Measurements from ENCODE around the gene RBM10.

Gene RBM10

DNA sequence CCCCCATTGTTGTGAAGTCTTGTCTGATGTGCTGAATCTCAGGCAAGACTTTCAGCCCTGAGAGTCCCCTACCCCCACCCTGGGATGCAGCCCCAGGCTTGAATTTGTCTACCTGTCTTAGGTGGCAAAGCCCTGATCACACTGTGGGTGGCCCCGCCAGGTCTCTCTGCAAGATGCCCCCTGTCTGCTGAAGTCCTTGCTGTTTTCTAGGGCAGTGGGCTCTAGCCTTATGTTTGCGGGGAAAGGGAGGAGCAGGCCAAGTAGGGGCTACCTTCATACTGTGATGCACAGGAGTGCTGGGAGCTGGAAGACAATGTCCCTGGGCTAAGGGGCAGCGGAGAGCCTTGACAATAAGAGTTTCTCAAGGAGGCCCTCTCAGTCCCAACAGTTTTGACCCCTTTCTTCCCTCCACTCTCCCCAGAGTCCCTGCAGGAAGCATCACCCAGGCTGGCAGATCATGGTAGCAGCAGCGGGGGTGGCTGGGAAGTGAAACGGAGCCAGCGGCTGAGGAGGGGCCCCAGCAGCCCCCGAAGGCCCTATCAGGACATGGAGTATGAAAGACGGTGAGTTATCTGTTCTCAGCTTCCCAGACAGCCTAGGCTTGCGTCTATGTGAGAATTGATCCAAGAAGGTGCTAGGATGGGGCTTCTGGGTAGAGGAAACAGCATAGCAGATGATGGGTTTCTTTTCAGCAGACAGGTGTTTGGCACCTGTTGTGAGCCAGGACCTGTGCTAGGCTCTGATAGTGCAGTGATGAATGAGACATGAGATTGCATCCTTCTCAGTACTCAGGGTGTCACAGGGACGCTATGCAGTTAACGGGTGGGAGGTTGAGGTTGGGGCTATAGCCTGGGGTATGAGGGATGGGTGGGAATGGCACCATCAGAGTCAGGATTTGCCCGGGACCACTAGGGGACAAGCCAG lies 2.2 kb downstream of the RBM10 start:
- in situ Hi-C loops (cut with HindIII; ENCODE audit: low sequenced_read_pairs) = no loop called here

DNA sequence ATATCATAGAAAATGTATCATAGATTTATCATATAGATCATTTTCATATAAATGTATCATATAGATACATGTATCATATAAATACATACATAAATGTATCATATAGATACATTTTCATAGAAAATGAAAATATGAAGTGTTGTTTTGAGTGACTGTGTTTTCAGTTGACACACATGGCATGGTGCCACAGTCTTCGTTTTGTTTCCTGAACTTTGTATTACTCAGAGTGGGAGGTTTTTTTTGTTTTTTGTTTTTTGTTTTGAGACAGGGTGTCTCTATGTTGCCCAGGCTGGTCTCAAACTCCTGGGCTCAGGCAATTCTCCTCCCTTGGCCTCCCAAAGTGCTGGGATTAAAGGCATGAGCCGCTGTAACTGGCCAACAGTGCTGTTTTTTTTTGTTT lies 3.9 kb downstream of the RBM10 start:
- in situ Hi-C loops (cut with HindIII; ENCODE audit: low sequenced_read_pairs) = no loop called here

DNA sequence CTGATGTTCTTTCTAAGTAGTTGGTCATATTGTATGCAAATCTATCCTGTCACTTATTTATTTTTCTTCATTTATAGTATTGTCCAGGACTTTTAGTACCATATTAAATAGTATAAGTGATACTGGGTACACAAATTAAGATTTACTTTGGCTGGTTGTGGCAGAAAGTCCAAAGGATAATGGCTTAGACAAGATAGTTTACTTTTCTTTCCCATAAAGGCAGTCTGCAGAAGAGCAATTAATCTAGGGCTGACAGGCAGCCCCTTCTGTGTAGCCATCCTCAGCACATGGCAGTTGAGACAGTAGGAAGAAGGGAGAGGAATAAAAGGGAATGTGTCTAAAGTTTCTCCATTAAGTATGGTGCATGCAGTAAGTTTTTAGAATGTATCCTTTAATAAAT lies 6.4 kb downstream of the RBM10 start:
- in situ Hi-C loops (cut with HindIII; ENCODE audit: low sequenced_read_pairs) = no loop called here

DNA sequence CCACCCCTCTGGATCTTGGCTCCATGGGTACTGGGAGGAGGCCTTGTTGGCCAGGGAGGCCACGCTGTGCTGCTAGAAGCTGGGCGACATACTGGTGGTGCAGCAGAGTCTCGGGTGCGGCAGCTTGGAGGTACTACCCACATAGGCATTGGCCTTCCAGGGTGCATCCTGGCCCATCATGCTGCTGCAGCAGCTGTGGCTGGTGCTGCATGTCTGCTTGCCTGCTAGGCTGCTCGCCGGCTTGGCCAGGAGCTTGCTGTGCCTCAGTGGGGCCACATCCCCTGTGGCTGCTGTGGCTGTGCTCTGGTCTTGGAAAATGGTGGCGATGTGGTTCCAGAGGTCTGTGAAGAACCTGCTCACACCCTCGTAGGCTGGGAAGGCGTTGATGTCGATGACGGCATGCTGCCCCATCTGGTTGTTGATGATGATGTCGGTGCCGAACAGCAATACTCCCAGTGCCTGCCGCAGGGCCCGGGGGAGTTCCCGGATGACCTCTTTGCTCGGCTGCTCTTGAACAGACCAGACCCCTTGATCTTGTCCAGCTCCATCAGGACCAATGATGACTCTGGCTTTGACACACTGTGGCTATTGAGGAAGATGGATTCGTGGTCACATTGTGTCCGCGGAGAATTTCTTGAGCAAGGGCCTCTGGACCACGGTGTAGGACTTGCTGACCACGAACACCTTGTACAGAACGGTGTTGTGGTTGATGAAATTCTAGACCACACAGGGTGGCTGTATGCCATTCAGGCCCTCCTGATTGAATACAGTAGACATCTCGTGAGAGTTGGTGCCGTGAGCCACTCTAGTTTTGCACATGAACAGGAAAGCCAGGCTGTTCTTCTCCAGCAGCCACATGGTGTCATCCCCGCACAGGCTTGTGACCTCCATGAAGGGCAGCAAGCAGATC lies 11.8 kb downstream of the RBM10 start:
- in situ Hi-C loops (cut with HindIII; ENCODE audit: low sequenced_read_pairs) = no loop called here

DNA sequence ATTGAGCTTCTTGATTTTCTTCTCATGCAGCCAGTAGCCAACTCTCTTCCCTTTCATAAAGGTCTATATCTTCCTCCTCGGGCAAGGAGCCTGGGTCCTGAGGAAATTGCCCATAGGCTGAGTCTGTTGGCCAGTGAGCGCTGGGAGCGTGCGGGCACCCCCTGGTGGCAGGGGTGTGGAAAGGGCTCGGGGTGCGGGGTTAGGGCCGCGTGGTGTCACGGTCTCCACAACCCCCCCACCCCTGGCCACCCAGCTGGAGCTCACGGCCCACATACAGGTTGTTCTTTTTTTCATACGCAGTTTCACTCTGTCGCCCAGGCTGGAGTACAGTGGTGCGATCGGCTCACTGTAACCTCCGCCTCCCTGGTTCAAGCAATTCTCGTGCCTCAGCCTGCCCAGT lies 13.1 kb downstream of the RBM10 start:
- in situ Hi-C loops (cut with HindIII; ENCODE audit: low sequenced_read_pairs) = no loop called here

DNA sequence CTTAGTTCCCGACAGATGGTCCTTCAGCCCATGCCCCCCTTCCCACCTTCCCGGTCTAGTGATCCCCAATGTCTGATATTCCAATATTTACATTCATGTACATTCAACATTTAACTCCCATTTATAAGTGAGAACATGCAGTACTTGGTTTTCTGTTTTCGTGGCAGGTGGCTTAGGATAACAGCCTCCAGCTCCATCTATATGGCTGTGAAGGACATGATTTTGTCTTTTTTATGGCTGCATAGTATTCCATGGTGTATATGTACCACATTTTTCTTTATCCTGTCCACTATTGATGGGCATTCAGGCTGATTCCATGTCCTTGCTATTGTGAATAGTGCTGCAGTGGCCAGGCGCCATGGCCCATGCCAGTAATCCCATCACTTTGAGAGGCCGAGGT lies 13.8 kb downstream of the RBM10 start:
- in situ Hi-C loops (cut with HindIII; ENCODE audit: low sequenced_read_pairs) = no loop called here

DNA sequence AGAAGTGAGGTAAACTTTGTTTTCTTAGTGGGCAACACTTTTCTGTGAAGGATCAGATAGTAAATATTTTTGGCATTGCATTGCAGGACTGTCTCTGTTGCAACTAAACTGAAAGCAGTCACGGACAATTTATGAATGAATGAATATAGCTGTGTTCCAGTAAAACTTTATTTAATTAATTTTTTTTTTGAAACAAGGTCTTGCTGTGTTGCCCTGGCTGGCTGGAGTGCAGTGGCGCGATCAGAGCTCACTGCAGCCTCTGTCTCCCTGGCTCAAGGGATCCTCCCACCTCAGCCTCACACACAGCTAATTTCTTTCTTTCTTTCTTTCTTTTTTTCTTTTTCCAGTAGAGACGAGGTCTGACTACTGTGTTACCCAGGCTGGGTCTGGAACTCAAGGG lies 15.8 kb downstream of the RBM10 start:
- in situ Hi-C loops (cut with HindIII; ENCODE audit: low sequenced_read_pairs) = no loop called here

DNA sequence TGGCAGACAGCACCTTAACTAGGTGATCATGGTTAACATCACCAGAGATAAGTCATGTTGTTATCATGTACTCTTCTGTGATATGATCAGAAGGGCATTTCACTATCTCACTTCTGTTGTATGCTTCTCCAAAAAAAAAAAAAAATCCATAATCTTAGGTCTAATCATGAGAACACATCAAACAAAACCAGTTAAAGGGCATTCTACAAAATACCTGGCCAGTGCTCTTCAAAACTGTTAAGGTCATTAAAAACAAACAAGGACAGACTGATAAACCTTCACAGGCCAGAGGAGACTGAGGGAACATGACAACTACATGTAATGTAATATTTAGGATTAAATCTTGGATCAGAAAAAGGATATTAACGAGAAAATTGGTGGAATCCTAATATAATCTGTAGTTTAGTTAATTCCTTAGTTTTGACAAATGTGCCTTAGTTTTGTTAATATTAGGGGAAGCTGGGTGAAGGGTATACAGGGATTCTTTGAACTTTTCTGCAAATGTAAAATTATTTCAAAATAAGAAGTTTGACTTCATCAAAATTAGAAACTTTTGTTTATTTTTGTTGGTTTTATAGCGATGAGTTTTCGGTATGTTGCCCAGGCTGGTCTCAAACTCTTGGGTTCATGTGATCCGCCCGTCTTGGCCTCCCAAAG lies 18.0 kb downstream of the RBM10 start:
- in situ Hi-C loops (cut with HindIII; ENCODE audit: low sequenced_read_pairs) = no loop called here

DNA sequence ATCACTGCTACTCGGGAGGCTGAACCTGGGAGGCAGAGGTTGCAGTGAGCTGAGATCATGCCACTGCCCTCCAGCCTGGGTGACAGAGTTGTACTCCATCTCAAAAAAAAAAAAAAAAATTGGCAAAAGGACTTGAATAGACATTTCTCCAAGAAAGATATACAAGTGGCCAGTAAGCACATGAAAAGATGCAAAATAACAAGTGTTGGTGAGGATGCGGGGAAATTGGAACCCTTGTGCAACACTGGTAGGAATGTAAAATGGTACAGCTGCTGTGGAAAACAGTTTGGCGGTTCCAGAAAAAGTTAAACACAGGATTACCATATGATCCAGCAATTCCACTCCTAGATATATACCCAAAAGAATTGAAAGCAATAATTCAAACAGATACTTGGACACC lies 19.4 kb downstream of the RBM10 start:
- in situ Hi-C loops (cut with HindIII; ENCODE audit: low sequenced_read_pairs) = no loop called here

DNA sequence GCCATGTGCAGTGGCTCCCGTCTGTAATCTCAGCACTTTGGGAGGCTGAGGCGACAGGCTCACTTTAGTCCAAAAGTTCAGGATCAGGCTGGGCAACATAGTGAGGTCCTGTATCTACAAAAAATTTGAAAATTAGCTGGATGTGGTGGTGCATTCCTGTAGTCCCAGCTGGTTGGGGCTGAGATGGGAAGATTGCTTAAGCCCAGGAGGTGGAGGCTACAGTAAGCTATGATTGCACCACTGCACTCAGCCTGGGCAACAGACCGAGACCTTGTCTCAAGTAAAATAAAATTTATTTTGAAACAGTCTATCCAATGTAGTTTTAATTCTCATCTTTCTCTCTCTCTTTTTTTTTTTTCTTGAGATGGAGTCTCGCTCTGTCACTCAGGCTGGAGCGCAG lies 21.1 kb downstream of the RBM10 start:
- in situ Hi-C loops (cut with HindIII; ENCODE audit: low sequenced_read_pairs) = no loop called here

DNA sequence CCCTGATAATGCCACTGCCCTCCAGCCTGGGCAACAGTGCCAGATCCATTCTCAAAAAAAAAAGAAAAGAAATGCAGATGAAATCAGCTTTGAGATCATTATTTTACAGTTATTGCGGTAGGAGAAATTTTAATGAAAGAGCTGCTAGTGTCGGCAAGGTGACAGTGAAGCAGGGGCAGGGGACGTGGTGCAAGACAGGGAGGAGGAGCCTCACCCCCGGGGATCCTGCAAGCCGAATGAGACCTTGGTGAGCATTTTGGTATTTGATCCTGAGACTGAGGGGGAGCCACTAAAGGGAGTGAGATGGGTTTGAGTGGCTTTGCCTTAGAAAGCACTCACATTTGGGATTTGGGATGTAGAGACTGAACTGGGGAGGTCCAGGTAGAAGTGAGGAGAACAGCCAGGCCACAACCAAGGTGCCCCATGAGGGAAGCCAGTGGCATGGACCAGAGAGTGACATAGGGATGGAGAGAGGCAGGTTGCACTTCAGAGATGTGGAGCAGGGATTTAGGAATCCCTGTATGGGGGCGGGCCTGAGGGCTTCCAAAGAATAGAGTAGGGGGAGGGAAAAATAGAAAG lies 23.6 kb downstream of the RBM10 start:
- in situ Hi-C loops (cut with HindIII; ENCODE audit: low sequenced_read_pairs) = no loop called here

DNA sequence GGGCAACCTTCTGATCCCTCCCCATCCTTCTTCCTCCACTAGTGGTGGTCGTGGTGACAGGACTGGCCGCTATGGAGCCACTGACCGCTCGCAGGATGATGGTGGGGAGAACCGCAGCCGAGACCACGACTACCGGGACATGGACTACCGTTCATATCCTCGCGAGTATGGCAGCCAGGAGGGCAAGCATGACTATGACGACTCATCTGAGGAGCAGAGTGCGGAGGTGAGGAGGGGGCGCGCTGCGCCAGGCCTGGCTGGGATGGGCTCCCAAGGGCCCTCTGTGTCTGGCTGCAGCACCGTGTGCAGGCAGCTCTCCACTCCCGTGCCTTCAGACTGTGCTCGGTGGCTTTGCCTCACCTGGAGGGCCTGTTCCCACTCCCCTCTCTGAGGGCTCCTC lies 24.3 kb downstream of the RBM10 start:
- in situ Hi-C loops (cut with HindIII; ENCODE audit: low sequenced_read_pairs) = no loop called here

DNA sequence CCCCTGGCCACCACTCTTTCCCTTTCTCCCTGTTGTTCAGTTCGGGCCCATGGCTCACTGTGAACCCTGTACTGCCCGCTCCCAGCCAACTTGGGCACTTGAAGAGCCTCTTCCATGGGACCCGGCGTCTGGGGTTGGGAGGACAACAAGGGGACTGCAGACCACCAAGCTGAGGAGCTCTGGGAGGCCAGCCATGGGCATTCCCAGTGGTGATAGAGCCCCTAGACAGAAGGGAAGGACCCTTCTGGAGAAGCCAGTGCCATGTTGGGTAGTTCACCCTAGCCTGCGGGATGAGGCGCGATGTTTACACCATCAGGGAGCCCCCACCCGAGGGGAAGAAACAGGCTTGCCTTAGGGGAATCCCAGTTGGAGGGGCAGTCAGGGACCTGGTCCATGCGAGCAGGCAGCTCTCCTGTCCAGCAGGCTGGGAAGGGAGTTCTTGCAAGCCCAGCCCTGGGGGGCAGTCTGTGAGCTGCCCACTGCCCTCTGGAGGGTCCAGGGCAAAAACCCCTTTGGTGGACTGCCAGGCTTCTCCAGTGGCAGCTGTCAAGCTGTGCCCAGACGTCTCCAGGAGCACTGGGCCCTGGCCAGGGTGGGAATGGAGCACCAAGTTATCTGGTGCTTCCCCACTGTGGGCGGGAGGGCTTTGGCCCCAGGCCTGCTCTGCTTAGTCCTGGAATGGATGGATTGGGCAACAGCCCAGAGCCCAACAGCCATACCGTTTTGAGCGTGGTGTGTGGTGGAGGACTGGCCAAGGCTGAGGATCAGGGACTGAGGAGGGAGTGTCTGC lies 24.9 kb downstream of the RBM10 start:
- in situ Hi-C loops (cut with HindIII; ENCODE audit: low sequenced_read_pairs) = no loop called here

DNA sequence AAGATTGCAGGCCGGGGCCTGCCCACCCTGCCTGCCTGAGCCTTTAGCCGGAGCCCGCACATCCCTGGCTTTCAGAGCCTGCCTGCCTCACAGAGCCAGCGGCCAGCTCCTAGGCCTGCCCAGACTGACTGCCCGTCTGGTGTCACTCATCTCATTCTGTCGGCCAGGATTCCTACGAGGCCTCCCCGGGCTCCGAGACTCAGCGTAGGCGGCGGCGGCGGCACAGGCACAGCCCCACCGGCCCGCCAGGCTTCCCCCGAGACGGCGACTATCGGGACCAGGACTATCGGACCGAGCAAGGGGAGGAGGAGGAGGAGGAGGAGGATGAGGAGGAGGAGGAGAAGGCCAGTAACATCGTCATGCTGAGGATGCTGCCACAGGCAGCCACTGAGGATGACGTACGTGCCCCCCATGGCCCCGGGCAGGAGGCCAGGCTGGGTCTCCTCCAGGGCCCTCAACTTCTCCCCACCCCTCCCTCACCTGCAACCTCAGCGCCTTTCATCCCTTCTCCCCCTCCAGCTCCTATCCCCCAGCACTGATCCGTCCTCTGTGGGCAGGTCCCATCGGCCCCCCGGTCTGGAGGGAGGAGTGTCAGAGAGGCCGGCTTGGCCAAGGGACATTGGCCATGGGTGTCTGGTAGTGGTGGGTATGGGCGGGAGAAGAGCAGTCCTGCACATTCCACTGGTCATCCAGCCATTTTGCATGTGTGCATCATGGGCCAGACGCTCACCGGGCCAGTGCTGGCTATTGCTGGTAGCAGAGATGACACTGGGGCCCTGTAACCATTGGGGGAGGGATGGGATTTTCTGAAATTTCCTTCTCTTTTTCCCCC lies 26.1 kb downstream of the RBM10 start:
- in situ Hi-C loops (cut with HindIII; ENCODE audit: low sequenced_read_pairs) = no loop called here

DNA sequence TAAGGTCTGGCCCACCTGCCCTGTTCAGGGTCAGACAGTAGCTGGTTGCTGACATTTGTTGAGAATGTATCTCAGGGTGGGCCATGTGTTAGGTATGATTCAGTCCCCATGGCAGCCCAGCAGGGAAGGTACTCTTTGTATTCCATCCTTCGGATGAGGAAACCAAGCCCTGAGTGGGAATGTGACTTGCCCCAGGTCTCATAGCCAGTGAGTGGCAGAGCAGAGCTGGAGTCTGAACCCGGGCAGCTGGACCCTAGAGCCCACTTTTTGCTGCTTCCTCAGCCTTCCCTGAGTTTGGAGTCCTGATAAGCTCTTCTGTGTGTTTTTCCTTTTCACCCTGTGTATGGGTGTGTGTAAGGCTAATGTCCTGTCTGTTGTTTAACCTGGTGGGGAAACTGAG lies 27.0 kb downstream of the RBM10 start:
- in situ Hi-C loops (cut with HindIII; ENCODE audit: low sequenced_read_pairs) = no loop called here

DNA sequence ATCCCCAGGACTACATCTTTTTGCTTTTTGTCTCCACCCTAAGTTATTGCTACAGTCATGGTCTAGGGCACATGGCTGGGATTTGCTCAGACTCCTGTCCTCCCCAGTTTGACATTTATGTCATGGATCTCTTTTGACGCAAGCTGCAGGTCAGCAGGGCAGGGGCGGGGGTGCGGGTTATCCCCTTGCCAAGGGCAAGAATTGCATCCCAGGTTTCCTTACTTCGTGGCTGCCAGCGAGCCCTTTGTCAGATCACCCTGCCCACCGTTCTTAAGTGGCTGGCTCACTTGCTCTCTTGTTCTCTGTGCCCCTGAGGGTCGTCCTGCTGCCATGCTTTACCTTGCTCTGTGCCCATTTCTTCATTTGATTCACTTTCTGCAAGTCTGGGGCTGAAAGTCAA lies 27.5 kb downstream of the RBM10 start:
- in situ Hi-C loops (cut with HindIII; ENCODE audit: low sequenced_read_pairs) = no loop called here

DNA sequence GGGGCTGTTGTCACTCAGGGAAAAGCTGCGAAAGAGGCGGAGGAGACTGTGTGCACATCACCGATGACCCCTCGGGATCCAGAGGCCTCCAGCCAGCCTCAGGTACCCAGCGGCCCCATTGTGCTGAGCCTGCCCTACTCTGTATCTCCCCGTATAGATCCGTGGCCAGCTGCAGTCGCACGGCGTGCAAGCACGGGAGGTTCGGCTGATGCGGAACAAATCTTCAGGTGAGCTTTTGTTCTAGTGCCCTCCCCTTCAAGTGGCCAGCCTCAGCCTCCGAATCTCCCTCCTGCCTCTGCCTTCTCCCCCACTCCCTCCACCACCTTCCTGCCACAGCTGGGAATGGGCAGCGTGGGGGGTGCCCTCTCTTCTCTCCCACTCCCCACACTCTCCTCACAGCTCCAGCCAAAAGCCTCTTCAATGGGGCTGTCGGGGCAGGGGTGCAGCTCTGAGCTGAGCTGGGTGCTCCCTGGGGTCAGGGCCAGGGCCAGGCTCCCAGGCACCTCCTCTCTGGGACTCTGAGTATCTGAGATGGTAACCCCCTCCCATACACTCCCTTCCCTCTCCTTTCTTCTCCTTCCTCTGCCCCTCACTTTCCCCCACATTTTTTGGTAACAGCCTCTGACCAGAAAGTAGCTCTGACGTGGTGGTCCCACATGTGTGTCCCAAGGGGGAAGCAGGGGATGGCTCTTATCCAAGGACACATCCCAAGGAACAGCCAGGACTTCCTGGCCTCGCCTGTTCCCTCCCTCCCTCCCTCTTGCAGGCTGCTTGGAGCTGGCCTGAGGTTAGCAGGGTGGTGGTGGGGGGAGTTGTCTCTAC lies 28.2 kb downstream of the RBM10 start:
- in situ Hi-C loops (cut with HindIII; ENCODE audit: low sequenced_read_pairs) = no loop called here

DNA sequence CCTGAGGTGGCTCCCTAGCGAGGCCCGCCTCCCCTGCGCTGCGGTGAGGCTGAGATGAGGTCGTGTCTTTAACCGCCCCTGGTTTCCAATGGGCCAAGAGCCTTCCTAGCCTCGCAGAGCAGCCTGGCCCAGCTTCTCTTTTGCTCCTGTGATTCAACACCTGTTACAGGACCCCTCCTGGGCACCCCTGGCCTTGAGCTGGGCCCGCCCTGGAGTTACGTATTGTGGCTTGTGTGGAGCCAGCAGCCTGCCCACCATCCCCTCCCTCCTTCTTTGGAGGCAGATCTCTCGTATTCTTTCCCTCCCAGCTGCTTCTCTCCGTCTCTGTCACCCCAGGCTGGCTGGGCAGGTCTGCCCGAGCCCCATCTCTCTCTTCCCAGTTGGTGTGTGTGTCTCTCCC lies 29.4 kb downstream of the RBM10 start:
- in situ Hi-C loops (cut with HindIII; ENCODE audit: low sequenced_read_pairs) = no loop called here
